ENCODE measurements around the gene ENOX1. TPM values are rescaled to one million over a fixed set of nuclear protein-coding genes. Genes with fewer than 3 reads are reported as not detected.

ENOX1 gene
- total RNA-seq, 1 donor = 2.2 TPM

- TF ChIP-seq CTCF (IDR thresholded peaks at IDR 0.05; ENCODE audit: insufficient read depth, low read depth, low read length) = no peak
- no peak for DNase-seq (ENCODE audit: low read depth)
- no peak overlapping the region for H3K4me3 ChIP-seq (ENCODE audit: low read depth, low read length)
Measured at GRCh38 chr13:43411211-43411610, 375.6 kb downstream of the ENOX1 start.

- no peak overlapping the region for H3K4me3 ChIP-seq (ENCODE audit: low read depth, low read length)
- DNase-seq (ENCODE audit: low read depth) = peak; percentile 82
- no peak for TF ChIP-seq CTCF (IDR thresholded peaks at IDR 0.05; ENCODE audit: insufficient read depth, low read depth, low read length)
Measured at GRCh38 chr13:43408274-43408673, 378.5 kb downstream of the ENOX1 start.

GRCh38 chr13:43407023-43407581 is 379.7 kb downstream of the ENOX1 start:
- DNase-seq (ENCODE audit: low read depth) = no peak
- H3K4me3 ChIP-seq (ENCODE audit: low read depth, low read length) = no peak overlapping the region
- TF ChIP-seq CTCF (IDR thresholded peaks at IDR 0.05; ENCODE audit: insufficient read depth, low read depth, low read length) = no peak

- no peak for TF ChIP-seq CTCF (IDR thresholded peaks at IDR 0.05; ENCODE audit: insufficient read depth, low read depth, low read length)
- peak; percentile 65 for DNase-seq (ENCODE audit: low read depth)
Measured at GRCh38 chr13:43405457-43405856, 381.3 kb downstream of the ENOX1 start.

GRCh38 chr13:43402380-43402779 is 384.4 kb downstream of the ENOX1 start:
- TF ChIP-seq CTCF (IDR thresholded peaks at IDR 0.05; ENCODE audit: insufficient read depth, low read depth, low read length) = no peak
- no peak for DNase-seq (ENCODE audit: low read depth)
- no peak overlapping the region for H3K4me3 ChIP-seq (ENCODE audit: low read depth, low read length)

More at GRCh38 chr13:43405457-43405856, 381.3 kb downstream of the ENOX1 start:
- no peak overlapping the region for H3K4me3 ChIP-seq (ENCODE audit: low read depth, low read length)

GRCh38 chr13:43401361-43401760 is 385.4 kb downstream of the ENOX1 start:
- no peak for TF ChIP-seq CTCF (IDR thresholded peaks at IDR 0.05; ENCODE audit: insufficient read depth, low read depth, low read length)
- no peak for DNase-seq (ENCODE audit: low read depth)
- no peak overlapping the region for H3K4me3 ChIP-seq (ENCODE audit: low read depth, low read length)

GRCh38 chr13:43397111-43397510 is 389.7 kb downstream of the ENOX1 start:
- H3K4me3 ChIP-seq (ENCODE audit: low read depth, low read length) = no peak overlapping the region
- DNase-seq (ENCODE audit: low read depth) = no peak
- TF ChIP-seq CTCF (IDR thresholded peaks at IDR 0.05; ENCODE audit: insufficient read depth, low read depth, low read length) = no peak
